RWPE1 (cell line): ENCODE results near the gene TBC1D14.

ENCODE experiments used
- CTCF ChIA-PET: fragments of 350-600 bp; sonication (Branson Sonifier 250); formaldehyde crosslinking; extraction: SDS; loops from one replicate; lab custom pipeline; 2021; lab: Yijun Ruan, JAX
- POLR2A ChIA-PET: fragments of 400-600 bp; formaldehyde crosslinking; extraction: SDS; loops from one replicate; lab custom pipeline; 2020; ENCODE audit warnings: antibody characterized with exemption; ENCODE audit not compliant: low non-redundant PET; lab: Yijun Ruan, JAX
- DNase-seq: peaks from one replicate; pipeline ENCODE4 v3.0.0; 2012; ENCODE audit warnings: low spot score
- H3K27ac ChIP-seq: fragments of 450-650 bp; 2 replicates; pipeline ENCODE4 v1.5.1; 2017
- TF ChIP-seq, protein P1 (sequence below): fragments of 450-650 bp; conservative IDR thresholded peaks from 2 replicates; pipeline ENCODE4 v1.5.1; 2017; ENCODE audit warnings: low read depth, mild to moderate bottlenecking

The TBC1D14 gene

DNA sequence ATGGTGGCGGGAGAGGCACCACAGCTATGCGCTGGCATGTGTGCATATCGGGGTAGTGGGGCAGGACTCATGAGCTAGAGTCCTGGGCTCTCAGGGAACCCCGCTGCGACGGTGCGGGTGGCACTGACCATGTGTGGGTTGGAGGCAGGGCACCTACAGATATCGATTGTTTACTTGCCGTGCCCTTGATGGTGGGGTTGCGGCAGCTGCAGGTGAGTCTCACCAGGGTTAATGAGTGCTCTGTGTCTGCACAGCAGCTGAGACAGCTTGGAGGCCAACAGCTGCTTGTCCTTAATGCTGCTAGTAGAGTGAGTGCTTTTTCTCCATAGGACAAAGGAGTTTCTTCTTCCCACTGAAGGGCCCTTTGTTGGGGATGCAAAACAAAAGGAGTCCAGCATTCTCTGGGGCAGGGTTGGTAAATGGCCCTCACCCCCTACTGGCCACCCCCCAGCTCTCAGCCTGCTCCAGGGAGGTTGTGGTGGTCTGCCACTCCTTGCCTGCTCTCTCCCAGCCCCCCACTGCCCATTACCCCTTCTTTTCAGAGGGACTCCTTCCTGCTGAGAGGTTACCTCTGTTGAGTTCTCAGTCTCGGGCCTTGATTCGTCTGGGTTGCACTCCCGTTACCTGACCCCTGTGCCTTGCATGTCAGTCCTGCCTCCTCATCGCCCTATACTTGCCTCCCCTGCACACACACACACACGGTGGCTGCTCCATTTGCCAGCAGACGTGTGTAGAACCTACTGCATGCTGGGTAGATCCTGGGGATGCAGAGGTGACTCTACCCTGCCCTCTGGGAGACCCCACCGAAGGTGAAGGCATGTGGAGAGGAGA lies 52.8 kb downstream of the TBC1D14 start:
- POLR2A ChIA-PET = no interaction called here
- CTCF ChIA-PET = no interaction called here
- TF ChIP-seq, protein P1, sequence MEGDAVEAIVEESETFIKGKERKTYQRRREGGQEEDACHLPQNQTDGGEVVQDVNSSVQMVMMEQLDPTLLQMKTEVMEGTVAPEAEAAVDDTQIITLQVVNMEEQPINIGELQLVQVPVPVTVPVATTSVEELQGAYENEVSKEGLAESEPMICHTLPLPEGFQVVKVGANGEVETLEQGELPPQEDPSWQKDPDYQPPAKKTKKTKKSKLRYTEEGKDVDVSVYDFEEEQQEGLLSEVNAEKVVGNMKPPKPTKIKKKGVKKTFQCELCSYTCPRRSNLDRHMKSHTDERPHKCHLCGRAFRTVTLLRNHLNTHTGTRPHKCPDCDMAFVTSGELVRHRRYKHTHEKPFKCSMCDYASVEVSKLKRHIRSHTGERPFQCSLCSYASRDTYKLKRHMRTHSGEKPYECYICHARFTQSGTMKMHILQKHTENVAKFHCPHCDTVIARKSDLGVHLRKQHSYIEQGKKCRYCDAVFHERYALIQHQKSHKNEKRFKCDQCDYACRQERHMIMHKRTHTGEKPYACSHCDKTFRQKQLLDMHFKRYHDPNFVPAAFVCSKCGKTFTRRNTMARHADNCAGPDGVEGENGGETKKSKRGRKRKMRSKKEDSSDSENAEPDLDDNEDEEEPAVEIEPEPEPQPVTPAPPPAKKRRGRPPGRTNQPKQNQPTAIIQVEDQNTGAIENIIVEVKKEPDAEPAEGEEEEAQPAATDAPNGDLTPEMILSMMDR = no peak
- no peak for DNase-seq
- H3K27ac ChIP-seq = no peak overlapping the region

DNA sequence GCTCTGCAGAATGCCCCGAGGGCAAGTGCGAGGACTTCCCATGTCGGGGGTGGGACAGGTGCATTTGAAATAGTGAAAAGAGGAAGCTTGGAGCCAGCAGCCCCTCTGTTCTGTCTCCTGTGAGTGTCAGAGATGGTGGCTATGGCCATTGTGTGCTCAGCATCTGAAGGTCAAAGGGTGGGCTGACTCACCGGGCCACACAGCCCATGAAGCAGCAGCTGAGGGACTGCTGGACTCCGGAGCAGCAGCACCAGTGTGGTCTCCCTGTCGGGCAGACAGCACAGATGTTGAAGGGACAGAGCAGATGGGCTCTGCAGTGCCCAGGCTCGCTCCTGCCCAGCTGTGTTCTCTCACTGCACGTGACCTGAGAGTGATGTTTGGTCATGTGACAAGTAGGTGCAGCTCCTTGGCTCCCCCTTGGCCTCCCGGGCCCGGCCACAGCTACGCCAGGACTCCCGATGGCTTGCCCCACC lies 53.5 kb downstream of the TBC1D14 start:
- no peak overlapping the region for H3K27ac ChIP-seq
- no peak for DNase-seq
- ChIA-PET POLR2A (no interaction called here), CTCF (interaction anchor here (1.5 kb wide), 1 partner anchor 11 kb away, joined by 7 read pairs; no protein-coding TSS in a partner anchor)
- TF ChIP-seq, protein P1 = no peak

DNA sequence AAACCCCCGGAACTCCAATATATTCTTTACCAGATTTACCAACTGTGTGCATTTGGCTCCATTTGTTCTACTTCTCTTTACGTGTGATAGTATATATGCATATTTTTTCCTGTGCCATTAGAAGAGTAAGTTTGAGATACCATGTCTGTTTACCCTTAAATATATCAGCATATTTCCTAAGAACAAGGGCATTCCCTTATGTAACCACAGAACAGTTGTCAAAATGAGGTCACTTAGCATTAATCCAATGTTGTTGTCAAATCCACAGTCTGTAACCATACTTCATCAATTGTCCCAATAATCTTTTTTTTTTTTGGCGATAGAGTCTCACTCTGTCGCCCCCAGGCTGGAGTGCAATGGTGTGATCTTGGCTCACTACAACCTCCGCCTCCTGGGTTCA lies 55.2 kb downstream of the TBC1D14 start:
- CTCF ChIA-PET = interaction anchor here (1.3 kb wide), 1 partner anchor 10 kb away, joined by 4 read pairs; no protein-coding TSS in a partner anchor
- no peak for DNase-seq
- TF ChIP-seq, protein P1 = no peak
- POLR2A ChIA-PET = no interaction called here
- no peak overlapping the region for H3K27ac ChIP-seq

DNA sequence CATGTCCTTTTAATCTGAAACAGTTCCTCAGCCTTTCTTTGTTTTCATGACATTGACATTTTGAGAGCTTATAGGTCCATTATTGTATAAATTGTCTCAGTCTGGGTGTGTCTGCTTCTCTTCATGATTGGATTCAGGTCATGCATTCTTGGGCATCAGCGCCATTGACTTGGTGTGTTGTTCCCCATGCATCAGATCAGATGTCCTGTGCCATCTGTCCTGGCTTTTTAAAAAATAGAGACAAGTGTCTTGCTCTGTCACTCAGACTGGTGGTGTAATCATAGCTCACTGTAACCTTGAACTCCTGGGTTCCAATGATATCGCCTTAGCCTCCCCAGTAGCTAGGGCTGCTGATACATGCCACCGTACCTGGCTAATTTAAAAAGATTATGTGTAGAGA lies 55.7 kb downstream of the TBC1D14 start:
- CTCF ChIA-PET = interaction anchor here (0.5 to 1.3 kb wide), 2 partner anchors 9 to 245 kb away, joined by 4 read pairs; no protein-coding TSS in a partner anchor
- H3K27ac ChIP-seq = no peak overlapping the region
- POLR2A ChIA-PET = no interaction called here
- no peak for DNase-seq
- TF ChIP-seq, protein P1 = no peak

DNA sequence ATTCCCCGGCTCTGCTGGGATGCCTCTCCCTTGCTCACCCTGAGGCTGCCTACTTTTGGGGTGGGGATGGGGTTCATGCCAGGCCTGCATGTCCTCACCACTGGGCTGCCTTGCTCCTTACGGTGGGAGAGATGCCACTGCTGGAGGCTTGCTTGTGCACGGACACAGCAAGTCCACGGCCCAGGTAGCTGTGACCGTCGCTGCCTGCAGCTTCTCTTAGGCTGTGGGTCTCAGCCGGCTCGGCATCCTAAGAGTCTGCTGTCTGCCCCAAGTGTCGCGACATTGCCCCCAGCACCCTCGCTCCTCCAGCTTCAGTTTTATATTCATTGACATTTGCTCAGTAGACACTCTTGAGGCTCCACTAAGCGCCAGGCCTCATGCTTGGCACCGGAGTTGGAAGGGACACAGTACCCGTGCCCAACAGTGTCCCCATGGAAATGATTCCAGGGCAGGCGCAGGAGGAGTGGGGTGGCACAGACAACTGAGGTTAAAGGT lies 58.3 kb downstream of the TBC1D14 start:
- no peak overlapping the region for H3K27ac ChIP-seq
- DNase-seq = no peak
- ChIA-PET POLR2A (no interaction called here), CTCF (interaction anchor here (0.6 kb wide), 1 partner anchor 20 kb away, joined by 3 read pairs; no protein-coding TSS in a partner anchor)
- TF ChIP-seq, protein P1 = no peak

DNA sequence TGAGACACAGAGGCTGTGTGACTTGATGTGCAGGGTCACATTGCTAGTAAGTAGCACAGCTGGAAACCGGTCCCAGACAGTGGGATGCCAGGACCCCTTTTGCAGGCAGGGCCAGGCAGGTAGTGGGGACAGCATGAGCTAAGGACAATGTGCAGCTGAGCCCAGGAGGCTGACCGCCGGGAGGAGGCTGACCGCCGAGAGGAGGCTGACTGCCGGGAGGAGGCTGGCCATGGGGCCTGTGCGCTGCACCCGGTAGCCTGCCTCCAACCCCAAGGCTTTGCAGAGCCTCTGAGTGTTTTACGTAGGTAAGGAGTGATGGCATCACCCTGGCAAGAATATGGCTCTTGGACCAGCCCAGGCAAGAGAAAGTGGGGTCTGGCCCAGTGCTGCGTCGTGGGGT lies 58.9 kb downstream of the TBC1D14 start:
- H3K27ac ChIP-seq = no peak overlapping the region
- no peak for DNase-seq
- ChIA-PET CTCF (no interaction called here), POLR2A (no interaction called here)
- TF ChIP-seq, protein P1 = no peak
